NCI-H2081 (cell line): ENCODE results near the gene DCST1.
A peak's percentile ranks its signal among the peaks of the same experiment; 100 is the strongest.
"Not testable (repeated sequence)": the region's sequence is repeated elsewhere in the genome, so short reads cannot be mapped to it uniquely, and the experiment has no call there.

Experiments
- DNase-seq, 2 experiments: peaks; one replicate each; lab custom pipeline; 2025; lab: John Stamatoyannopoulos, UW

Gene DCST1, protein sequence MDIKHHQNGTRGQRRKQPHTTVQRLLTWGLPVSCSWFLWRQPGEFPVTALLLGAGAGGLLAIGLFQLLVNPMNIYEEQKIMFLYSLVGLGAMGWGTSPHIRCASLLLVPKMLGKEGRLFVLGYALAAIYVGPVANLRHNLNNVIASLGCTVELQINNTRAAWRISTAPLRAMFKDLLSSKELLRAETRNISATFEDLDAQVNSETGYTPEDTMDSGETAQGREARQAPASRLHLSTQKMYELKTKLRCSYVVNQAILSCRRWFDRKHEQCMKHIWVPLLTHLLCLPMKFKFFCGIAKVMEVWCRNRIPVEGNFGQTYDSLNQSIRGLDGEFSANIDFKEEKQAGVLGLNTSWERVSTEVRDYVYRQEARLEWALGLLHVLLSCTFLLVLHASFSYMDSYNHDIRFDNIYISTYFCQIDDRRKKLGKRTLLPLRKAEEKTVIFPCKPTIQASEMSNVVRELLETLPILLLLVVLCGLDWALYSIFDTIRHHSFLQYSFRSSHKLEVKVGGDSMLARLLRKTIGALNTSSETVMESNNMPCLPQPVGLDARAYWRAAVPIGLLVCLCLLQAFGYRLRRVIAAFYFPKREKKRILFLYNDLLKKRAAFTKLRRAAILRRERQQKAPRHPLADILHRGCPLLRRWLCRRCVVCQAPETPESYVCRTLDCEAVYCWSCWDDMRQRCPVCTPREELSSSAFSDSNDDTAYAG

GRCh38 chr1:155033524-155033923 lies at the start of gene DCST1, which contains the start of gene DCST2:
Gene DCST1 (plus strand): TSS chr1:155033824. CDS start chr1:155034037, 213 bp downstream.
Gene DCST2 (minus strand): TSS chr1:155033781. CDS start chr1:155033701, 80 bp downstream.
- no peak for DNase-seq

GRCh38 chr1:154986736-154987135 lies 46.9 kb upstream of the DCST1 start:
- not testable (repeated sequence) for DNase-seq

DNA sequence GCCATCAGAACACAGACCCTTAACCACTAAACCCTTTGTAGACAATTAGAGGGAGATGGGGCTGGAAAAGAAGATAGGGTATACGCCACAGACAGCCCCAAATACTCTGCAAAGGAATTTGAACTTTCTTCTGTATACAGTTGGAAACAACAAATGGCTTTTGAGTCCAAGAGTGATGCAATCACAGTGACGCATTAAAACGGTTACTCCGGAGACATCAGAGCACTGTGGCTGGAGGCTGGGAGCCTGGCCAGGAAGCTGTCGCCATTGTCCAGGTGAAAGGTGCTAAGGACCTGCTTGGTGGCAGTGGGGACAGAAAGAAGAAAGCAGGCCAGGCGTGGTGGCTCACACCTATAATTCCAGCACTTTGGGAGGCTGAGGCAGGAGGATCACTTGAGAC lies 46.3 kb upstream of the DCST1 start:
- DNase-seq, result no peak

DNA sequence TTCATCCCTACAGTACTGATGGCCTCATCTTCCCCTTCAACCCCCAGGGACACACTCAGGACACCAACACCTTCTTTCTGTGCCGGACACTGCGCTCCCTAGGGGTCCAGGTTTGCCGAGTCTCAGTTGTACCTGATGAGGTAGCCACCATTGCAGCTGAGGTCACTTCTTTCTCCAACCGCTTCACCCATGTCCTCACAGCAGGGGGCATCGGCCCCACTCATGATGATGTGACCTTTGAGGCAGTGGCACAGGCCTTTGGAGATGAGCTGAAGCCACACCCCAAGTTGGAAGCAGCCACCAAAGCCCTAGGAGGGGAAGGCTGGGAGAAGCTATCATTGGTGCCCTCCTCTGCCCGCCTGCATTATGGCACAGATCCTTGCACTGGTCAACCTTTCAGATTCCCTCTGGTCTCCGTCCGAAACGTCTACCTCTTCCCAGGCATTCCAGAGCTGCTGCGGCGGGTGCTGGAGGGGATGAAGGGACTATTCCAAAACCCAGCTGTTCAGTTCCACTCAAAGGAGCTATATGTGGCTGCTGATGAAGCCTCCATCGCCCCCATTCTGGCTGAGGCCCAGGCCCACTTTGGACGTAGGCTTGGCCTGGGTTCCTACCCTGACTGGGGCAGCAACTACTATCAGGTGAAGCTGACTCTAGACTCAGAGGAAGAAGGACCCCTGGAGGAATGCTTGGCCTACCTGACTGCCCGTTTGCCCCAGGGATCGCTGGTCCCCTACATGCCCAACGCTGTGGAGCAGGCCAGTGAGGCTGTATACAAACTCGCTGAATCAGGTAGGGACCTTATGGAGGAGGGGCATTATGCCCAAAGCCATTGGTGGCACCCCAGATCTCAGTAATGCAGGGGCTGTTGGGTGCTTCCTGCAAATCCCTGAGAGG lies 45.3 kb upstream of the DCST1 start:
- no peak for DNase-seq

DNA sequence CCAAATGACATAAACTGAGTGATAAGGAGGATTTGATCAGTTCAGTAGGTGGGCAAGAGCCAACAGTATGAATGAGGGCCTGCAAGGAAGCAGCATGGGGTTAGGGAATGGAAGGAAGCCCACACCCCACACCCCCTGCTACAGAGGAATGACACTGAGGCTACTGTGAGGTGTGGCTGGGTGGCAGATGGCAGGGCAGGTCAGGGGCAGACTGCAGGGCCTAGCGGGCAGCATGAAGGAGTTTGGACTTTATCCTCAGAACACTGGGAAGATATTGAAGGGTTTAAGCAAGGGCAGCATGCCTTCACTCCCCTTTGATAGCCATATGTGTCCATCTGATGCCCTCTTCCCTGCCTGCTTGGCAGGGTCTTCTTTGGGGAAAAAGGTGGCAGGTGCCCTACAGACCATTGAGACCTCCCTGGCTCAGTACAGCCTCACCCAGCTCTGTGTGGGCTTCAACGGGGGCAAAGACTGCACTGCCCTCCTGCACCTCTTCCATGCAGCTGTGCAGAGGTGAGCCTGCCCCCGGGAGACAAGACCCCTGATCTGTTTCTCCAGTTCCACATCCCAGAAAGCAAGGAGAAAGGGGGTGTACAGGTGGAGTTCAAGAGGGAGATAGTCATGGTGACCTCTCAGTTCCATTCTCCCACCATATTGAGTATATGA lies 44.3 kb upstream of the DCST1 start:
- DNase-seq, result no peak

- DNase-seq, result no peak
These were observed 43.3 kb upstream of the DCST1 start for GRCh38 chr1:154990276-154990675.

GRCh38 chr1:154992721-154993571 lies 40.7 kb upstream of the DCST1 start:
- DNase-seq, result peak in 1 of 2 experiments; percentile 19

DNA sequence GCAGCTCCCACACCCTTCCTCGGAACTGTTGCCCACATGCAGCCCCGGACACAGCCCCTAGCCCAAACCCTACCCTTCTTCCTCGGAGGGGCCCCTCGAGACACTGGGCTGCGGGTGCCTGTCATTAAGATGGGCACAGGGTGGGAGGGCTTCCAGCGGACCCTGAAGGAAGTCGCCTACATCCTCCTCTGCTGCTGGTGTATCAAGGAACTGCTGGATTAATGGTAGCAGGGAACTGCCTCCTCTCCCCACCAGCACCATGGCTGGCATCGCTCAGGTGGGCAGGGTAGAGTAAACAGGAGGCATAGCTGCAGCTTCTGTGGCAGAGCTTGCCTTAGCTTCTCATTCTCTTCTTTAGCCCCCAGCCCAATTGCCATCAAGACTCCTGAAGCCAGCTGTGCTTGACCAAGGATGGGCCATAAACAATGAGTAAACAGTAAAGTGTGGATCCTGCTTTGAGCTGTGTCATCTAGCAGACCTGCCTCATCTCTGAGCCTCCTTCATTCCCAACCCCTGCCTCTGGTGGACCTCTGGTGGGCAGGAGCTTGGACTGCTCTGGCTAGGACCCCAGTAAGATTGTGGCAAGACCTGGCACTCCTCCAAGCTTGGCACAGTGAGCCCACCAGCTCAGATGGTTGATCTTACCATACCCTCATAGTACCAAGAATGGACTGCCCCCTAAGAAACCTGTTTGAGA lies 39.9 kb upstream of the DCST1 start, which contains the start of gene LENEP:
Gene LENEP, plus strand, starts transcription at position 15 of the 697 bp plus-strand sequence. Its CDS starts 22 bp downstream, at position 37.
- no peak for DNase-seq

DNA sequence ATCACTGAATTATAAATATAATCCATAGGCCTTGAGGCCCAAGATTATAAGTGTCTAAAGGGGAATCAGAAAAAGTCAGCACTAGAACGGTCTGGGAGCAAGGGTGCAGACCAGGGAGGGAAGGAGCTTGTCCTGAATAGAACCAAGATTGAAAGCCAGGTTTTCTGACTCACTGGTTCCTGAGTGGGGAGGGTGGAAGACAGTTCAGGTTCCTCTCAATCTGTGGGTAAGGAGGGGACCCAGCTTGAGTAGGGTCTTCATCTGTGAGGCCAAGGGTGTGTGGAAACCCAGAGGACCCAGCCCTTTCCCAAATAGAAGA lies 39.4 kb upstream of the DCST1 start:
- no peak for DNase-seq

DNA sequence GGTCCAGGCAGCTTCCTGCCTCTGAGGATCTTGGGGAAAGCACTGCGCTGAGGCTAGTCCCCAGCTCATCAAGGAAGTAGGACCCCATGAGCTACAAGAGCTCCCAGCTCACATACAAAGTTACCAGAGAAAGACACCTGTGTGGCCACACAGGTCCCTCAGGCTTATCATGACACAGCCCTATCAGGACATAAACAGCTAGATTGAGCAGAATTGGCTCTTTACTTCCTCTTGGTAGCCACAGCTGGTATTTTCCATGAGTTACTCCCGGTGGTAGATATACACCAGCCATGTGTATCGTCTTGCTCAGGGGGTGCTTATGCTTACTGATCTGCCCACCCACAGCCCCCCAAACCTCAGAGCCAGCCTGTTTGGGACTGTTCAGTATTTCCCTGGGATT lies 39.0 kb upstream of the DCST1 start:
- no peak for DNase-seq

GRCh38 chr1:154995301-154995983 lies 38.2 kb upstream of the DCST1 start:
- not testable (repeated sequence) for DNase-seq

- DNase-seq, result no peak
These were observed 36.5 kb upstream of the DCST1 start for GRCh38 chr1:154996966-154997701.

- DNase-seq, result no peak
These were observed 35.3 kb upstream of the DCST1 start for GRCh38 chr1:154998201-154998780.

- peak; percentile 77 to 82 for DNase-seq
These were observed 34.6 kb upstream of the DCST1 start for GRCh38 chr1:154998818-154999570.

- DNase-seq, result peak; percentile 58 to 76
These were observed 33.8 kb upstream of the DCST1 start for GRCh38 chr1:154999571-155000410.

GRCh38 chr1:155000411-155000725 lies 33.3 kb upstream of the DCST1 start:
- peak in 1 of 2 experiments; percentile 74 for DNase-seq
